SU-DHL-6 (cell line): ENCODE results near the gene NSD1.

Experiments used
- H2AFZ ChIP-seq: fragments of 200-600 bp; sonication (generic); 2 replicates; pipeline ENCODE4 v1.6.1; 2014; ENCODE audit warnings: low read depth, mild to moderate bottlenecking, moderate library complexity, mixed read lengths, antibody characterized with exemption, low read length; ENCODE audit not compliant: severe bottlenecking
- H3F3A ChIP-seq: fragments of 200-600 bp; shearing (Covaris generic); 2 replicates; pipeline ENCODE4 v1.6.0; 2016; ENCODE audit warnings: antibody characterized with exemption, mild to moderate bottlenecking; ENCODE audit not compliant: insufficient read depth
- H3K27ac ChIP-seq: fragments of 200-600 bp; sonication (generic); 2 replicates; pipeline ENCODE4 v1.5.1; 2016; ENCODE audit warnings: low read depth, mild to moderate bottlenecking, low read length, moderate library complexity, mixed read lengths
- H3K27me3 ChIP-seq: fragments of 200-600 bp; sonication (generic), shearing (Covaris generic); 2 replicates; pipeline ENCODE4 v1.6.0; 2014; ENCODE audit warnings: mild to moderate bottlenecking, low read length
- H3K36me3 ChIP-seq: fragments of 200-600 bp; sonication (generic); 2 replicates; pipeline ENCODE4 v1.6.1; 2014; ENCODE audit warnings: mild to moderate bottlenecking, low read length, mixed read lengths
- H3K4me2 ChIP-seq: fragments of 300-600, 200-600 bp; shearing (Covaris generic), sonication (generic); 2 replicates; pipeline ENCODE4 v1.6.0; 2014; ENCODE audit warnings: low read length, low read depth, mild to moderate bottlenecking; ENCODE audit not compliant: poor library complexity, severe bottlenecking
- H3K4me3 ChIP-seq: fragments of 200-600 bp; sonication (generic); 2 replicates; pipeline ENCODE4 v1.5.1; 2014; ENCODE audit warnings: antibody characterized with exemption, low read length, mild to moderate bottlenecking, mixed read lengths; ENCODE audit not compliant: insufficient read depth, poor library complexity, severe bottlenecking
- H3K79me2 ChIP-seq: fragments of 200-600 bp; sonication (generic); 2 replicates; pipeline ENCODE4 v1.6.1; 2014; ENCODE audit warnings: mild to moderate bottlenecking, low read length, moderate library complexity; ENCODE audit not compliant: insufficient read depth
- H3K9ac ChIP-seq: fragments of 200-600 bp; sonication (generic); 2 replicates; pipeline ENCODE4 v1.7.0; 2014; ENCODE audit warnings: mild to moderate bottlenecking, low read length
- H3K9me2 ChIP-seq: fragments of 200-600 bp; sonication (generic); replicated peaks from 2 replicates; pipeline ENCODE4 v1.6.1; 2014; ENCODE audit warnings: low read length; ENCODE audit not compliant: insufficient read depth
- H3K9me3 ChIP-seq: fragments of 200-600 bp; sonication (generic); 2 replicates; pipeline ENCODE4 v1.6.1; 2014; ENCODE audit warnings: low read length, mixed read lengths; ENCODE audit not compliant: insufficient read depth
- H4K20me1 ChIP-seq: fragments of 200-600 bp; sonication (generic); 2 replicates; pipeline ENCODE4 v1.6.1; 2014; ENCODE audit warnings: low read depth, mild to moderate bottlenecking, antibody characterized with exemption, low read length, moderate library complexity, mixed read lengths
- EZH2phosphoT487 ChIP-seq: fragments of 200-600 bp; sonication (generic), shearing (Covaris generic); conservative IDR thresholded peaks from 2 replicates; pipeline ENCODE4 v1.6.1; 2018; ENCODE audit warnings: mild to moderate bottlenecking, antibody characterized with exemption, low read length, moderate library complexity, mixed read lengths
- TF ChIP-seq, protein P1 (sequence below): fragments of 200-600 bp; sonication (generic); IDR thresholded peaks from one replicate; pipeline ENCODE4 v1.5.1; 2017; ENCODE audit warnings: antibody characterized with exemption, mild to moderate bottlenecking, low read length, moderate library complexity; ENCODE audit not compliant: insufficient read depth, poor library complexity, severe bottlenecking

The NSD1 gene

DNA sequence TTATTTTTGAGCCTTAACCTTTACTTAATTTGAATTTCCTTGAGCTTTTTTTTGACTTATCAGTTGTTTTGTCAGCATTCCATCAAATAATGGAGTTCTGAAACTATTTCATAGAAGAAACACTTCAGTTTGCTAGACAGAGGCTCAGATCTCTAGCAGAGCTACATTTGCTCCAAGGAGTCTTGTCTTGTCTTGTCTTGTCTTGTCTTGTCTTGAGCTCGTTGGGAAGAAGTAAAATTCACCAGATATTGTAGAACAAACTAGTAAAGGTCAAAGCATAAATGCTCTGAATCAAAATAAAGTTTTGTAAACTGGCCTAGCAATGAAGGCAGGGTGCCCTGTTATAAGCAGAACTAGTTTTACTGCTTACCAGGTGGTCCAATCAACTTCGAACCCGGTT is 136.4 kb downstream of the NSD1 start:
- Histone ChIP-seq H2AFZ (no peak overlapping the region), H3F3A (0 out of 2 replicates have a peak, but pooled peaks cover 4% of the 10 kb centered on the region), H3K4me3 (no peak overlapping the region), H3K36me3 (peaks cover 48% of the 10 kb centered on the region), H3K9me3 (no peaks in the 10 kb centered on the region), H4K20me1 (no peaks in the 10 kb centered on the region), H3K9me2 (no peaks in the 10 kb centered on the region), H3K27ac (no peak overlapping the region), H3K79me2 (no peaks in the 10 kb centered on the region), H3K4me2 (no peak overlapping the region), H3K9ac (no peak overlapping the region), H3K27me3 (no peaks in the 10 kb centered on the region)
- TF ChIP-seq, protein P1, sequence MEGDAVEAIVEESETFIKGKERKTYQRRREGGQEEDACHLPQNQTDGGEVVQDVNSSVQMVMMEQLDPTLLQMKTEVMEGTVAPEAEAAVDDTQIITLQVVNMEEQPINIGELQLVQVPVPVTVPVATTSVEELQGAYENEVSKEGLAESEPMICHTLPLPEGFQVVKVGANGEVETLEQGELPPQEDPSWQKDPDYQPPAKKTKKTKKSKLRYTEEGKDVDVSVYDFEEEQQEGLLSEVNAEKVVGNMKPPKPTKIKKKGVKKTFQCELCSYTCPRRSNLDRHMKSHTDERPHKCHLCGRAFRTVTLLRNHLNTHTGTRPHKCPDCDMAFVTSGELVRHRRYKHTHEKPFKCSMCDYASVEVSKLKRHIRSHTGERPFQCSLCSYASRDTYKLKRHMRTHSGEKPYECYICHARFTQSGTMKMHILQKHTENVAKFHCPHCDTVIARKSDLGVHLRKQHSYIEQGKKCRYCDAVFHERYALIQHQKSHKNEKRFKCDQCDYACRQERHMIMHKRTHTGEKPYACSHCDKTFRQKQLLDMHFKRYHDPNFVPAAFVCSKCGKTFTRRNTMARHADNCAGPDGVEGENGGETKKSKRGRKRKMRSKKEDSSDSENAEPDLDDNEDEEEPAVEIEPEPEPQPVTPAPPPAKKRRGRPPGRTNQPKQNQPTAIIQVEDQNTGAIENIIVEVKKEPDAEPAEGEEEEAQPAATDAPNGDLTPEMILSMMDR: no peak
- TF ChIP-seq EZH2phosphoT487: no peak

DNA sequence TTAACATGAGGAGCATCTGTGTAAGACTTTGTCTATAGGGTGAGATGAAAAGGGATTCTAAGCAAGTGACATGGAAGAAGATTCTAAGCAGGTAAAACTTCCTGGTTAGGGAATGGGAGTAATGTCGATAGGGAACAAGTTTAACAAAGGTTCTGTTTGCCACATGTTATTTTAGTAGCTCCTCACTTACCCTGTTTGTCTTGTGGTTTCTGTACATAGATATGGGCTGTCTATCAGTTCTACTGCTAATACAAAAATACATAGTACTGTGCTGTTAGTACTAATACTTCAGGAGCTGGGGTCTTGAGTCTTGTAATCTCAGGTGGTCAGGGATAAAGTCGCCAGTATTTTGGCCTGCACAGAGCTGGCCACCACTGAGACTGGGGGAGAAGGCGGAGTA is 137.1 kb downstream of the NSD1 start:
- no peak overlapping the region for H3K4me2 ChIP-seq
- H3K9ac ChIP-seq: no peak overlapping the region
- H3K79me2 ChIP-seq: no peaks in the 10 kb centered on the region
- no peak overlapping the region for H2AFZ ChIP-seq
- no peak overlapping the region for H3K27ac ChIP-seq
- H3K4me3 ChIP-seq: no peak overlapping the region
- no peaks in the 10 kb centered on the region for H3K27me3 ChIP-seq
- H3K9me2 ChIP-seq: no peaks in the 10 kb centered on the region
- 0 out of 2 replicates have a peak, but pooled peaks cover 4% of the 10 kb centered on the region for H3F3A ChIP-seq
- TF ChIP-seq EZH2phosphoT487: no peak
- TF ChIP-seq, protein P1: no peak
- peaks cover 48% of the 10 kb centered on the region for H3K36me3 ChIP-seq
- H3K9me3 ChIP-seq: no peaks in the 10 kb centered on the region
- H4K20me1 ChIP-seq: no peaks in the 10 kb centered on the region

DNA sequence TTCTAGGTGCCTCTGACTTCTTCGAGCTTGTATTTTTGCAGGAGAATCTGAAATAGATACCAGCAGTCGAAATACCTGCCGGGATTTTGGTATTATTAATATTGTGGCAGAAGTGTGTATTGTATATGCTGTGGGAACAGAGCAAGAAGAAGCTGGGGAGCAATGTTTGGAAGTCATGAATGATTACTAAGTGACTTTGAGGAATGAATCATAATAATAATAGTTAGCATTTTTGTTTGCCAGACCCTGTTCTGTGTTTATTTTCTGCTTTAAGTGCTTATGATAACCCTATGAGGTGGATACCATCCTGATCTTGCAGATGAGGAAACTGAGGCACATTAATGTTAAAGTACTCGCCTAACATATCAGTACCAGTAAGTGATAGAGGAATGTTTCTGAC is 137.5 kb downstream of the NSD1 start:
- Histone ChIP-seq H3K9me2 (no peaks in the 10 kb centered on the region), H3K27ac (no peak overlapping the region), H3K79me2 (no peaks in the 10 kb centered on the region), H3F3A (0 out of 2 replicates have a peak, but pooled peaks cover 4% of the 10 kb centered on the region), H3K9me3 (no peaks in the 10 kb centered on the region), H3K4me3 (no peak overlapping the region), H4K20me1 (no peaks in the 10 kb centered on the region), H3K27me3 (no peaks in the 10 kb centered on the region), H3K9ac (no peak overlapping the region), H2AFZ (no peak overlapping the region), H3K36me3 (peaks cover 48% of the 10 kb centered on the region), H3K4me2 (no peak overlapping the region)
- TF ChIP-seq, protein P1: no peak
- no peak for TF ChIP-seq EZH2phosphoT487
